Dermis blood vessel endothelial cell (primary cell): ENCODE results near the gene OLR1. TPM values are rescaled to one million over a fixed set of nuclear protein-coding genes. Genes with fewer than 3 reads are reported as not detected.

Source experiments
- total RNA-seq: library from RNA; depleted of rRNA; stranded (reverse); fragments of >200 nt; gene quantifications from 2 replicates; pipeline ENCODE4 v1.2.3, GENCODE V29; 2014

OLR1 gene
- total RNA-seq, 1 donor from 2014 or later = not detected

Other genes starting within 250 kb of the OLR1 start
- gene CLEC2A, start 239.8 kb downstream of the OLR1 start, total RNA-seq = not detected in 2 replicates
- not detected in 2 replicates for gene CLEC12A, start 200.7 kb downstream of the OLR1 start, total RNA-seq
- gene CLEC1B, start 173.0 kb downstream of the OLR1 start, total RNA-seq = not detected in 2 replicates
- under 0.01 and 0.19 TPM in 2 replicates for gene CLEC12B, start 161.5 kb downstream of the OLR1 start, total RNA-seq
- not detected in 2 replicates for gene CLEC9A, start 141.4 kb downstream of the OLR1 start, total RNA-seq
- gene CLEC1A, start 73.1 kb downstream of the OLR1 start, total RNA-seq = 16.2 and 26.2 TPM in 2 replicates
- 0.47 and 0.68 TPM in 2 replicates for gene CLEC7A, start 41.9 kb downstream of the OLR1 start, total RNA-seq
- gene TMEM52B, start 6.9 kb upstream of the OLR1 start, total RNA-seq = not detected in 2 replicates
- gene GABARAPL1, start 40.7 kb upstream of the OLR1 start, total RNA-seq = 76.9 and 88.2 TPM in 2 replicates
- 0.19 and 0.34 TPM in 2 replicates for gene KLRD1, start 135.7 kb upstream of the OLR1 start, total RNA-seq
- gene KLRK1, start 217.9 kb upstream of the OLR1 start, total RNA-seq = not detected in 2 replicates
- not detected in 2 replicates for gene KLRC4, start 237.6 kb upstream of the OLR1 start, total RNA-seq
- gene KLRC3, start 248.5 kb upstream of the OLR1 start, total RNA-seq = not detected in 2 replicates